MM.1S (cell line): ENCODE data around the gene VAC14.

Source experiments
- CTCF ChIP-seq: fragments of 300-600 bp; sonication (generic); IDR thresholded peaks from 2 replicates; pipeline ENCODE4 v1.5.1; 2016; ENCODE audit warnings: antibody characterized with exemption, low read length, mixed read lengths
- EZH2 ChIP-seq: fragments of 300-600 bp; sonication (generic); optimal IDR thresholded peaks from 2 replicates; pipeline ENCODE3; 2017; ENCODE audit warnings: low read depth, mild to moderate bottlenecking, antibody characterized with exemption, low read length, mixed read lengths
- EZH2phosphoT487 ChIP-seq: fragments of 300-600 bp; sonication (generic); IDR thresholded peaks from 2 replicates; pipeline ENCODE4 v1.6.1; 2018; ENCODE audit warnings: antibody characterized with exemption, low read length

- TF ChIP-seq CTCF (no peak), EZH2 (no peak), EZH2phosphoT487 (no peak)
Observed at GRCh38 chr16:70760221-70760620, 40.7 kb downstream of the VAC14 start.
